Endothelial cell of umbilical vein (primary cell): Measurements from ENCODE around the gene SHOX. TPM values are rescaled to one million over a fixed set of nuclear protein-coding genes. Genes with fewer than 3 reads are reported as not detected.

Experiments used
- BruUV-seq: library from RNA; stranded (reverse); fragments of 400-500 nt; replicated peaks from 2 replicates; lab custom pipeline; 2021; lab: Mats Ljungman, UMichigan
- CTCF ChIA-PET: fragments of 300-600, 350-600 bp; sonication (Branson Sonifier 250); formaldehyde crosslinking; loops from one replicate; lab custom pipeline; 2021; ENCODE audit warnings: antibody characterized with exemption, inconsistent platforms; lab: Charles Lee
- POLR2A ChIA-PET: fragments of 300-600, 350-600 bp; sonication (Branson Sonifier 250); formaldehyde crosslinking; loops from one replicate; lab custom pipeline; 2021; ENCODE audit warnings: antibody characterized with exemption, inconsistent platforms; lab: Charles Lee
- DNase-seq: peaks from one replicate; pipeline ENCODE4 v3.0.0-alpha.2; 2011; ENCODE audit warnings: low read depth, low spot score
- FAIRE-seq: peaks from 2 replicates; lab custom pipeline; 2011; peaks lifted over from hg19 to GRCh38; lab: Jason Lieb, UNC
- H2AFZ ChIP-seq: 2 replicates; pipeline ENCODE4 v1.6.0; 2012; ENCODE audit warnings: low read depth, low read length, control low read depth, inconsistent platforms
- H3K27ac ChIP-seq: 2 replicates; pipeline ENCODE4 v1.5.1; 2011; ENCODE audit warnings: low read depth, mild to moderate bottlenecking, control low read depth, low read length, moderate library complexity; ENCODE audit not compliant: insufficient read depth
- H3K27me3 ChIP-seq, 2 experiments: 2 replicates each; pipeline versions ENCODE4 v1.6.0 to v1.6.1; 2011; ENCODE audit warnings: low read length in 2 of 2, mixed read lengths in 1 of 2; ENCODE audit not compliant: control insufficient read depth in 2 of 2, insufficient read depth in 2 of 2
- H3K36me3 ChIP-seq, 2 experiments: 2 replicates in 1 of 2; 3 replicates in 1 of 2; pipeline ENCODE4 v1.5.1; 2011; ENCODE audit warnings: low read length in 2 of 2, mild to moderate bottlenecking in 1 of 2, moderate library complexity in 1 of 2; ENCODE audit not compliant: control insufficient read depth in 2 of 2, insufficient read depth in 2 of 2; ENCODE audit errors: extremely low read depth in 1 of 2
- H3K4me1 ChIP-seq: 3 replicates; pipeline ENCODE4 v1.5.1; 2011; ENCODE audit warnings: mild to moderate bottlenecking, low read length; ENCODE audit not compliant: control insufficient read depth, insufficient read depth; ENCODE audit errors: extremely low read depth
- H3K4me2 ChIP-seq: 2 replicates; pipeline ENCODE4 v1.6.1; 2011; ENCODE audit warnings: low read length, control low read depth, mixed read lengths; ENCODE audit not compliant: insufficient read depth
- H3K4me3 ChIP-seq, 3 experiments: fragments of 200-600 bp in 1 of 3; sonication (generic), shearing (Covaris generic) in 1 of 3; replicated peaks in 1 of 3; 2 replicates each; pipeline ENCODE4 v1.5.1; 2011 to 2016; ENCODE audit warnings: control low read depth in 3 of 3, low read length in 3 of 3, mild to moderate bottlenecking in 2 of 3, inconsistent platforms in 1 of 3, low read depth in 1 of 3, moderate library complexity in 1 of 3; ENCODE audit not compliant: insufficient read depth in 1 of 3
- H3K79me2 ChIP-seq: 2 replicates; pipeline ENCODE4 v1.6.0; 2012; ENCODE audit warnings: low read length, inconsistent platforms; ENCODE audit not compliant: control insufficient read depth, insufficient read depth
- H3K9ac ChIP-seq: replicated peaks from 2 replicates; pipeline ENCODE3; 2011; ENCODE audit warnings: low read length, control low read depth; ENCODE audit not compliant: insufficient read depth; ENCODE audit errors: extremely low read depth
- H3K9me1 ChIP-seq: replicated peaks from 3 replicates; pipeline ENCODE4 v1.6.0; 2011; ENCODE audit warnings: mild to moderate bottlenecking, low read length; ENCODE audit not compliant: control insufficient read depth, insufficient read depth; ENCODE audit errors: extremely low read depth
- H3K9me3 ChIP-seq: replicated peaks from 2 replicates; pipeline ENCODE4 v1.5.1; 2012; ENCODE audit warnings: low read length, inconsistent platforms; ENCODE audit not compliant: control insufficient read depth, insufficient read depth
- H4K20me1 ChIP-seq: replicated peaks from 2 replicates; pipeline ENCODE3; 2011; ENCODE audit warnings: mild to moderate bottlenecking, low read length; ENCODE audit not compliant: control insufficient read depth, insufficient read depth; ENCODE audit errors: extremely low read depth
- EZH2 ChIP-seq: IDR thresholded peaks from 2 replicates; pipeline ENCODE4 v1.6.1; 2012; ENCODE audit warnings: borderline replicate concordance, low read depth, mild to moderate bottlenecking, moderate library complexity, low read length, inconsistent platforms; ENCODE audit not compliant: severe bottlenecking
- FOS ChIP-seq: IDR thresholded peaks from 2 replicates; pipeline ENCODE4 v1.6.1; 2011; ENCODE audit warnings: mild to moderate bottlenecking, low read length, moderate library complexity, borderline replicate concordance; ENCODE audit not compliant: insufficient read depth
- GATA2 ChIP-seq: IDR thresholded peaks from 2 replicates; pipeline ENCODE4 v1.7.0; 2011; ENCODE audit warnings: low read depth, mild to moderate bottlenecking, moderate library complexity, mixed read lengths, low read length; ENCODE audit not compliant: insufficient read length, insufficient read depth
- JUN ChIP-seq: IDR thresholded peaks from 2 replicates; pipeline ENCODE4 v1.6.1; 2011; ENCODE audit warnings: borderline replicate concordance, low read depth; ENCODE audit not compliant: insufficient read length, insufficient read depth
- MYC ChIP-seq: IDR thresholded peaks from one replicate; pipeline ENCODE4 v1.6.1; 2011; ENCODE audit warnings: mild to moderate bottlenecking, low read depth, low read length
- POLR2A ChIP-seq: IDR thresholded peaks from 2 replicates; pipeline ENCODE4 v1.6.1; 2012; ENCODE audit warnings: low read depth, mild to moderate bottlenecking, control low read depth, low read length
- POLR2AphosphoS5 ChIP-seq: IDR thresholded peaks from 2 replicates; pipeline ENCODE4 v1.6.1; 2012; ENCODE audit warnings: low read depth, mild to moderate bottlenecking, control low read depth, low read length, moderate library complexity; ENCODE audit not compliant: insufficient read depth
- dilution Hi-C: fragments of 300-500 bp; cut with MboI; formaldehyde crosslinking; loops from one replicate; pipeline ENCODE4 v1.15.0; 2019; ENCODE audit warnings: low sequenced_read_pairs; ENCODE audit not compliant: extremely low pct_ligation_motif_present
- intact Hi-C: fragments of 100-400 bp; cut with micrococcal nuclease; formaldehyde crosslinking; loops from one replicate; pipeline ENCODE4 v1.10.0; 2022
- polyA plus RNA-seq, 4 experiments: library from polyadenylated mRNA; depleted of rRNA in 3 of 4; stranded (reverse) in 3 of 4; unstranded in 1 of 4; fragments of >200 nt; gene quantifications; 2 replicates each; pipeline versions ENCODE4 v1.2.1 to v1.2.3, GENCODE V29; 2011 to 2012; ENCODE audit warnings: missing spikeins in 1 of 4
- total RNA-seq: library from RNA; stranded (reverse); gene quantifications from 2 replicates; pipeline ENCODE4 v1.2.3, GENCODE V29; 2021
- TF ChIP-seq, protein P1 (sequence below): IDR thresholded peaks from 2 replicates; pipeline ENCODE4 v1.6.1; 2011; ENCODE audit not compliant: insufficient read depth, insufficient read length
- TF ChIP-seq, protein P2 (sequence below), 2 donors: IDR thresholded peaks; 1 replicate in 1 of 2; 2 replicates in 1 of 2; pipeline ENCODE4 v1.5.1; 2011; ENCODE audit warnings: low read length in 2 of 2, mild to moderate bottlenecking in 2 of 2, moderate library complexity in 2 of 2, control low read depth in 1 of 2, inconsistent platforms in 1 of 2, low read depth in 1 of 2; ENCODE audit not compliant: insufficient read depth in 1 of 2; ENCODE audit errors: extremely low read depth in 1 of 2

Gene SHOX
- total and polyA plus RNA-seq, 2 donors (not counting 3 experiments of a cell fraction or from before 2014, with no cell fraction given): not detected

GRCh38 chrX:581066-581465 is 49.5 kb upstream of the SHOX start:
- TF ChIP-seq EZH2: no peak
- TF ChIP-seq POLR2A: no peak
- TF ChIP-seq, protein P1, sequence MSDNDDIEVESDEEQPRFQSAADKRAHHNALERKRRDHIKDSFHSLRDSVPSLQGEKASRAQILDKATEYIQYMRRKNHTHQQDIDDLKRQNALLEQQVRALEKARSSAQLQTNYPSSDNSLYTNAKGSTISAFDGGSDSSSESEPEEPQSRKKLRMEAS: no peak
- no peak for TF ChIP-seq GATA2
- Histone ChIP-seq H3K9ac (no peak overlapping the region), H3K4me1 (no peaks in the 10 kb centered on the region), H3K9me1 (no peaks in the 10 kb centered on the region), H3K9me3 (peaks cover 2% of the 10 kb centered on the region), H3K79me2 (no peaks in the 10 kb centered on the region), H4K20me1 (no peaks in the 10 kb centered on the region), H2AFZ (no peak overlapping the region), H3K27me3 (no peaks in the 10 kb centered on the region), H3K4me3 (no peak overlapping the region), H3K4me2 (no peak overlapping the region), H3K36me3 (no peaks in the 10 kb centered on the region), H3K27ac (no peak overlapping the region)
- POLR2A ChIA-PET: no interaction called here
- FAIRE-seq: no peak
- dilution Hi-C loops (no loop called here), intact Hi-C loops (no loop called here)
- DNase-seq: no peak
- CTCF ChIA-PET: no interaction called here
- no TSS peak for BruUV-seq

DNA sequence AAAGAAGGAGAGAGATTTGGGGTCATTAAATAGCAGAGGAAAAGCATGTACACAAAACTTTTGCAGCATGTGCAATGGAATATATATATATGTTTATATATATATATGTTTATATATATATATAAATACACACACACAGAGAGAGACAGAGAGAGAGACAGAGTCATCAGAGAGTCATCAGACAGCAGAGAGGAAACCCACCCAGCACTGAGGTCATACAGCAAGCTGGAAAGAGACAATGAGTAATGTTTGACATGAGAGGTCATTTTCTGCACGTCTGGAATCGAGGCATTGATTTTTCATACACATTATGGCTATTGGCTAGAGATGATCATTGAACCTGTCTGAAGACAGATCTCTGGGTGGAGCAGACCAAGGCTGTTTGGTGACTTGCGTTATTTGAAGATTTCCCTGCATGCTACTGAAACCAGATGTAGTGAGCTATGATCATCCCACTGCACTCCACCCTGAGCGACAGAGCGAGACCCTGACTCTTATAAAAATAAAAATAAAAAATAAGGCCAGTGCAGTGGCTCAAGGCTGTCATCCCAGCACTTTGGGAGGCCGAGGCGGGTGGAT is 48.8 kb upstream of the SHOX start:
- Histone ChIP-seq H3K36me3 (no peaks in the 10 kb centered on the region), H3K9me3 (no peaks in the 10 kb centered on the region), H2AFZ (no peak overlapping the region), H3K9ac (no peak overlapping the region), H3K79me2 (no peaks in the 10 kb centered on the region), H3K4me2 (no peak overlapping the region), H3K27me3 (no peaks in the 10 kb centered on the region), H3K4me1 (no peaks in the 10 kb centered on the region), H4K20me1 (no peaks in the 10 kb centered on the region), H3K27ac (no peak overlapping the region), H3K9me1 (no peaks in the 10 kb centered on the region), H3K4me3 (no peak overlapping the region)
- no TSS peak for BruUV-seq
- FAIRE-seq (no peak), DNase-seq (no peak)
- TF ChIP-seq POLR2A: no peak
- no peak for TF ChIP-seq JUN
- TF ChIP-seq, protein P1: no peak
- TF ChIP-seq GATA2: no peak
- TF ChIP-seq, protein P2, sequence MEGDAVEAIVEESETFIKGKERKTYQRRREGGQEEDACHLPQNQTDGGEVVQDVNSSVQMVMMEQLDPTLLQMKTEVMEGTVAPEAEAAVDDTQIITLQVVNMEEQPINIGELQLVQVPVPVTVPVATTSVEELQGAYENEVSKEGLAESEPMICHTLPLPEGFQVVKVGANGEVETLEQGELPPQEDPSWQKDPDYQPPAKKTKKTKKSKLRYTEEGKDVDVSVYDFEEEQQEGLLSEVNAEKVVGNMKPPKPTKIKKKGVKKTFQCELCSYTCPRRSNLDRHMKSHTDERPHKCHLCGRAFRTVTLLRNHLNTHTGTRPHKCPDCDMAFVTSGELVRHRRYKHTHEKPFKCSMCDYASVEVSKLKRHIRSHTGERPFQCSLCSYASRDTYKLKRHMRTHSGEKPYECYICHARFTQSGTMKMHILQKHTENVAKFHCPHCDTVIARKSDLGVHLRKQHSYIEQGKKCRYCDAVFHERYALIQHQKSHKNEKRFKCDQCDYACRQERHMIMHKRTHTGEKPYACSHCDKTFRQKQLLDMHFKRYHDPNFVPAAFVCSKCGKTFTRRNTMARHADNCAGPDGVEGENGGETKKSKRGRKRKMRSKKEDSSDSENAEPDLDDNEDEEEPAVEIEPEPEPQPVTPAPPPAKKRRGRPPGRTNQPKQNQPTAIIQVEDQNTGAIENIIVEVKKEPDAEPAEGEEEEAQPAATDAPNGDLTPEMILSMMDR (IDR thresholded peaks at IDR 0.05; ENCODE audit: extremely low read depth in 1 of 2, insufficient read depth in 1 of 2, low read depth in 1 of 2, low read length in 2 of 2): no peak
- no peak for TF ChIP-seq FOS
- no peak for TF ChIP-seq EZH2
- no peak for TF ChIP-seq MYC
- TF ChIP-seq POLR2AphosphoS5: no peak
- intact Hi-C loops: no loop called here
- dilution Hi-C loops: no loop called here
- CTCF ChIA-PET: no interaction called here
- POLR2A ChIA-PET: no interaction called here
